IPS DF 19.7 (cell line): ENCODE data around the gene LIPN.
"Not testable (repeated sequence)": the region's sequence is repeated elsewhere in the genome, so short reads cannot be mapped to it uniquely, and the experiment has no call there.

ENCODE experiments used
- DNase-seq: peaks from one replicate; pipeline ENCODE4 v3.0.0-alpha.2; 2013; ENCODE audit warnings: low read depth, low spot score

LIPN gene

GRCh38 chr10:88759366-88760101 lies at the start of gene LIPN:
Gene LIPN (plus strand): TSS chr10:88760020. CDS start chr10:88761406, 1,386 bp downstream.
- DNase-seq = no peak

GRCh38 chr10:88715517-88715916 lies 44.3 kb upstream of the LIPN start:
- no peak for DNase-seq

- no peak for DNase-seq
These were observed 38.4 kb upstream of the LIPN start for GRCh38 chr10:88721392-88721791.

DNA sequence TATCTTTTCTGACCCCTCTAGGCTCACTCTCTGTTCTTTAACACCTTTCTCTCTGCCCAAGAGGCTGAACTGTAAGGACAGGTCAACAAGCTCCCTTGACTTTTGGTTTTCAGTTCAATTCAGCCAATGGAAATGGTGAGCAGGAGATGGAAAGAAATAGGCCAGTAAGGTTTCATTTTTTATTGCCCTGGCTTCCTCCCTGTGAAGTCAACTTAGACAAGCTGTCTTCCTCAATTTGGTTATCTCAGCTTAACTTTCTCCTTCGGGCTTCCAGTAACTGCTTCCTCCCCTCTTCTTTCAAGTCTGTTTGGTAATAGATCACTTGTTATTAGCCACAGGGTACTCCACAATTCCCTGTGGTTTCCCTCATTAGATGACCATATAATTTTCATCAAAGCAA lies 34.0 kb upstream of the LIPN start:
- no peak for DNase-seq

GRCh38 chr10:88728107-88728763 lies 31.6 kb upstream of the LIPN start:
- peak; percentile 73 for DNase-seq

DNA sequence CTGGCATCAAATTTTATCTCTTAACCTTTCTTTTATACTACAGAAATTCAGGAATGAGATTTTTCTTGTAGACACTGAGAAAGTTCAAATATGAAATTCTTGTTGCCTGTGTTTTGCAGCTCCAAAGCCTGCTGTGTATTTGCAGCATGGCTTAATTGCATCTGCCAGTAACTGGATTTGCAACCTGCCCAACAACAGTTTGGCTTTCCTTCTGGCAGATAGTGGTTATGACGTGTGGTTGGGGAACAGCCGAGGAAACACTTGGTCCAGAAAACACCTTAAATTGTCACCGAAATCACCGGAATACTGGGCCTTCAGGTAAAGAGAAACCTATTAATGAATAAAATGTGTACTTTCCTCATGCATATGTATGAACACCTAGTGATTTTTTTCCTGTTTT lies 29.0 kb upstream of the LIPN start:
- no peak for DNase-seq

DNA sequence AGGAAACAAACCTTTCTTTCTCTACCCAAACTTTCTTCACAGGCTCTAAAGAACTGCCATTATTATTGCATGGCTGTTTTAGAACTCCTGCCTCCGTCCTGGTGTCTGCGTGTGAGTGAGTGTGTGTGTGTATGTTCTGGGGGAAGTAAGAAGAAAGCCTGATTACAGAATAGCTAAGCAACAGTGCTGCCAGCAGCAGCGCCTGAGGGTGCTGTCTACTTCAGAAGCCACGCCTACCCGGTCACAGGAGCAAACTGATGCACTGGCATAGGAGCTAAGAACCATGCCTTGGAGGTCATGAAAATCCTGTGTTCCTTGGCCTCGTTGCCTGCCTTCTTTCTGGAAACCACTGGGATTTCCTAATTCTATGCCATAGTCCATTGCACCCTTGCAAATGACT lies 28.5 kb upstream of the LIPN start:
- DNase-seq = no peak

GRCh38 chr10:88733215-88733614 lies 26.6 kb upstream of the LIPN start:
- no peak for DNase-seq

DNA sequence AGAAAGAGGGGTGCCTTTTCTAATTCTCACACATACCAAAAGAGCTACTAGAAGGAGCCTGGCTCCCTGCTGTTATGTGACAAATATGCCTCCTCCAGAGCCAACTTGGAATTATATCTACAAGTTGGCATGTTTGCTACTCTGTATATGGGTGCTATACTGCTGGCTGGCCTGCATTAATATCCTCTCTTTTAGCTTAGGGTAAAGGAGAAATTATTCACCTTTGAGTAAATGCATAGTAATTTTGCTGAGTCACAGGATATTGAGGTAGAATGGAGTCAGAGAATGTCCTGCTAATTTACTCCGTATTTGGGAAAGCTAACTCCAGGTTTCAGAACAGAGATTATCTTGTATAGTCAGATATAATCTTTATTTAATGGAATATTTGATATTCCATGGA lies 24.2 kb upstream of the LIPN start:
- no peak for DNase-seq

- not testable (repeated sequence) for DNase-seq
These were observed 17.9 kb upstream of the LIPN start for GRCh38 chr10:88741921-88742320.

GRCh38 chr10:88742448-88742847 lies 17.4 kb upstream of the LIPN start:
- no peak for DNase-seq

GRCh38 chr10:88744002-88744401 lies 15.8 kb upstream of the LIPN start:
- DNase-seq = no peak

DNA sequence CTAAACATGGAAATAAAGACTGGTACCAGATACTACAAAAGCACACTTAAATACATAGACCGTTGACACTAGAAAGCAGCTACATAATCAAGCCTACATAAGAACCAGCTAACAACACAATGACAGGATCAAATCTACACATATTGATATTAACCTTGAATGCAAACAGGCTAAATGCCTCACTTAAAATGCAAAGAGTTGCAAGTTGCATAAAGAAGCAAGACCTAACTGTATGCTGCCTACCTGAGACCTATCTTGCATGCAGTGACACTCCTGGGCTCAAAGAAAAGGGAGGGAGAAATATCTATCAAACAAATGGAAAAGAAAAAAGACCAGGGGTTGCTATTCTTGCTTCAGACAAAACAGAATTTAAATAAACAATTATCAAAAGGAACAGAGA lies 14.2 kb upstream of the LIPN start:
- DNase-seq = no peak

GRCh38 chr10:88754287-88754686 lies 5.5 kb upstream of the LIPN start:
- DNase-seq = no peak

DNA sequence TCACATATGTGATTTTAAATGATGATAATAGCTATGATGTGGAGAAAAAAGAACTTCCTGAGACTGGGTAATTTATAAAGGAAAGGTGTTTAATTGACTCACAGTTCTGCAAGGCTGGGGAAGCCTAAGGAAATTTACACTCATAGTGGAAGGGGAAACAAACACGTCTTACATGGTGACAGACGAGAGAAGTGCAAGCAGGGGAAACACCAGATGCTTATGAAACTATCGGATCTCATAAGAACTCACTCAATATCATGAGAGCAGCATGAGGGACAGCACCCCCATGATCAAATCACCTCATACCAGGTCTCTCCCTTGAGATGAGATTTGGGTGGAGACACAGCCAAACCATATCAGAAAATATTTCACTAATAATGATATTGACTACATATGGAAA lies 4.1 kb upstream of the LIPN start:
- DNase-seq = no peak

DNA sequence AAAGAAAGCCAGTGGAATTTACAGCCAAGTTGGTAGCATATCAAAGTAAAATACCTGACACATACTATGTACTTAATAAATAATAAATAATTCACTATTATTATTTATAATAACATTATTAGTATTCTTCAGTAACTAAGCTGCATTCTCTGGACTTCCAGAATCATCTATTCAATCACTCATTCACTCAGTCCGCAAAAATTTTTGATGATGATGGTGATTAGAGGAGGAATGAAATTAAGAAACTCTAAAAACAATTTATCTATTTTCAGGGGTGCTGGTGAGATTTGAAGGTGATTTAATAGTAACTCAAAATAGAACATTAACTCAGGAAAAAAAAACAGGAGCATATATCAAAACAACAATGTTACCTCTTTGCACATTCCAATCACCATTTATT lies 3.2 kb upstream of the LIPN start:
- DNase-seq = no peak

DNA sequence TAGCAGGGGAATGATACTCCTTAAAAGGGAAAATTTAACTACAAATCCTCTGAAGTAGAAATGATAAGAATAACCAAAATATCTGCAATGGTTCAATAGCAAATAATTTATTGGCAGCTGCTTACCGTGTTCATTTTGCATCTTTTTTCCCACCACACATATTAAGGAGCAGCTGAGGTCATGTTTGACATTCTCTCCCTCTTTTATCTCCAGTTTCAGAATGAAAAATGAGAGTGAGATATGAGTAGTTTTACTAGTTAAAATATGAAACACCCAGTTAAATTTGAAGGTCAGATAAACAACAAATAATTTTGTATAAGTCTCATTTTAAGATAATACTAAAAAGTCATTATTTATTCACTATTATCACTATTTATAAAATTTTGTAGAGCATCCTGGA lies 3.1 kb downstream of the LIPN start:
- no peak for DNase-seq

- no peak for DNase-seq
These were observed 3.6 kb downstream of the LIPN start for GRCh38 chr10:88763441-88763840.

- no peak for DNase-seq
These were observed 4.3 kb downstream of the LIPN start for GRCh38 chr10:88764110-88764509.

GRCh38 chr10:88765816-88766215 lies 6.0 kb downstream of the LIPN start:
- no peak for DNase-seq

DNA sequence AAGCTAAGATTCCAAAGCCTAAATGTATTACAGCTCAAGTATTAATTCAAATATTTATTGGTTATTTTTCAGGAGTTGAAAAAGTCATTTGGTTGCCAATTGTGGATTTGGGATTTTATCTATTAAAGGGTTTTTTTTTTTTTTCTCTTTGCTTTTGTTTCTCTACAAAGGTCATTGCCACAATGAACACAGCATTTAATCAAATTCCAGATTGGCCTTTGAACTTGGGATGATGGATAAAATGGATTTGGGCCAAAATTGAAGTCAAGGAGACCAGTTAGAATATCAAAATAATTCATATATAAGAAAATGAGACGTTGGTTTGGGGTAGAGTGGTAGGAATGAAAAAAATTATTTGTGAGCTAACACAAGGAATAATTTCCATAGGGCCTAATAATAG lies 9.6 kb downstream of the LIPN start:
- no peak for DNase-seq

DNA sequence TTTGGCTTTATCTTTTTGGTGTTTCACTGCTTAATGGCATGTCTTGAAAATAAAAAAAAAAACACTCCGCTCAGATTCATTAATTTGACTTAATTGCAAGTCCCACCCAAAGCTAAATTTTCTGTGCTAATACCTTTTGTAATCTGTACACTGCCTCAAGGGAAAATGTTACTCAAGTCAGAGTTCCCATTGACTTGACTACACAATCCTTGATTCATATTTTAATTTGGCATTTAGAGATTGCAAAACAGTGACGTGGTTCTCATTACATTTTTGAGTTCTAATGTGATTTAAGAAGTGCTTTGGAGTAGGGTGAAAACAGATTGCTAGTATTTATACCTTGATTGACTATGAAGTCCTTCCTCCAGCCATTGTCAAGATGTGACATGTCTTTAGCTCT lies 21.4 kb downstream of the LIPN start:
- no peak for DNase-seq

GRCh38 chr10:88782222-88782621 lies 22.4 kb downstream of the LIPN start:
- no peak for DNase-seq

DNA sequence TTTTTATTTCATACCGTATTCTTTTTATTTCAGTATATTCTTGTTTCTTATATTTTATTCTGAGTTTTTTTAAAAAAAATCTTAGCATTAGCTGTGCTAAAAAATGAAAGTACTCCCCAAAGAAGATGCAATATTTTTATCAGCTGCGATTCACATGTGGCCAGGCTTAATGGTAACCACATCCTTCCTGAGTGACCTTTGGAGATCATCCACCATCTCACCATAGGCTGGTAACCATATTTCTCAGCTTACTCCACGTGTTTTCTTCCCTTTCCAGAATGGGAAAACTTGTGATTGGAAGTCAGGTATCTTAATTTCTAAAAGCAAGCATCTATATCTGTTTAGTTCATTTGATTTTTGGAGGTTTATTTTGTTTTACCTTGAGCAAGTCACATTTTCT lies 23.9 kb downstream of the LIPN start:
- DNase-seq = no peak
